GM12872 (cell line): ENCODE measurements around the gene SMOC1.

Experiments
- CTCF ChIP-seq: IDR thresholded peaks from 3 replicates; pipeline ENCODE4 v1.5.1; 2011; ENCODE audit warnings: low read depth, mild to moderate bottlenecking, low read length, moderate library complexity; ENCODE audit not compliant: insufficient read depth

Gene SMOC1

DNA sequence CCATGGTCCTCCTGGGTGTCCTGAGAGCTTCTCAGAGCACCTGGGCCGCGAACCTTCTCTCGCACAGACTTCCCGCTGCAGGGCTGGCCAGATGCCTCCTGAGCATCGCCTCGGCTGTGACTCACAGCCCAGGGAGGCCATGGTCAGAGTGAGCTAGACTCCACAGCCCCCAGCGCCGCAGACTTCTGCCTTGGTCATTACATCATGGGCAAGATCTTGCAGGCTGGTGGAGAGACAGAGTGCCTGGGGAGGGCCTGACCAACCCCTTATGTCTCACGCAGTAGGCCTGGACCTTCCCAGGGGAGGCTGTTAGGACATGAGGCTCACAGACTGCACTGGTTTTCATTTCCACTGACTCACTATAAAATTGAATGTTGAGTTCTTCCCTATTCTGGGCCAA is 41.8 kb downstream of the SMOC1 start:
- TF ChIP-seq CTCF: no peak

- no peak for TF ChIP-seq CTCF
Measured at GRCh38 chr14:69922198-69922597, 43.0 kb downstream of the SMOC1 start.

DNA sequence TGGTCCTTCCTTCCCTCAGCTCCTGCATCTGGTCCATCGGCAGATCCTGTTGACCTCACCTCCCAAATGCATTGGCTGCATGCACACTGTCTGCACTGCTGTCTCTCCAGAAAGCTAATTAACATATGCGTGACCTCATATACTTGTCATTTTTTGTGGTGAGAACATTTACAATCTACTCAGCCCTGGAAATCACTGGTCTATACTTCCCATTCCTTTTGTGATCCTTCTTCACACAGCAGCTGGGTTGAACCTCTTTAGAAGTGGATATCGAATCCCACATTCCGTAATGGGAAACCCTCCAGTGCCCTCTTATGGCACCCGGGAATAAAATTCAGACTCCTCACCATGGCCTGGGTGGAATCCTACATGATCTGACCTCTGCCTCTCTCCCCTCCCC is 45.0 kb downstream of the SMOC1 start:
- no peak for TF ChIP-seq CTCF

DNA sequence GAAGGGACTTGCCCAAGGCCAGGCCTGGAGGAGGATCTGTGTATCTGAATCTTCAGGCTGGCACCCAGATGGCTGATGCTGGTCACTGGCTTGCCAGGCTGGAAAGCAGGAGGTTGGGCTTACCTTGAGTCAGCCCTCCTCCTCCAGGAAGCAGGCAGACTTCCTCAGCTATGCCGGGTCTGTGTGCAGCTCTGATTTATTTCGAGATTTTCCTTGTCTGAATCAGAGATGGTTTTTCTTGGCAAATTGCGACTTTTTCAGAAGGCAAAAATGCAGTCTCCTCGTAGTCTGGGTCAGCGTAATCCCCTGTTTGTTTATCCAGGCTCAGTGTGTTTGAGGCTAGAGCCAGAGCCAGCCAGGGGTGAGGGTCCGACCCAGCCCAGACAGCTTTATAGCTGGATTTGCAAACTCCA is 48.9 kb downstream of the SMOC1 start:
- TF ChIP-seq CTCF: no peak

- TF ChIP-seq CTCF: no peak
Measured at GRCh38 chr14:69930780-69931379, 51.7 kb downstream of the SMOC1 start.

- TF ChIP-seq CTCF: no peak
Measured at GRCh38 chr14:69931960-69932359, 52.7 kb downstream of the SMOC1 start.

- no peak for TF ChIP-seq CTCF
Measured at GRCh38 chr14:69932391-69932790, 53.2 kb downstream of the SMOC1 start.

- TF ChIP-seq CTCF: no peak
Measured at GRCh38 chr14:69933623-69934275, 54.5 kb downstream of the SMOC1 start.
